GM19467 (cell line): ENCODE results near the gene OPRM1.

Experiments
- ATAC-seq: cut with Tn5 transposase; IDR thresholded peaks from one replicate; pipeline ENCODE4 v1.9.1; 2021; ENCODE audit warnings: mild to moderate bottlenecking, moderate library complexity; ENCODE audit not compliant: unreplicated experiment

Gene OPRM1

GRCh38 chr6:154268486-154268885 is 229.4 kb downstream of the OPRM1 start:
- ATAC-seq, result no peak

GRCh38 chr6:154274168-154274567 is 235.1 kb downstream of the OPRM1 start:
- ATAC-seq, result no peak

GRCh38 chr6:154276810-154277628 is 238.0 kb downstream of the OPRM1 start:
- ATAC-seq, result no peak

- no peak for ATAC-seq
These were observed 238.6 kb downstream of the OPRM1 start for GRCh38 chr6:154277629-154278017.

GRCh38 chr6:154280521-154280920 is 241.5 kb downstream of the OPRM1 start:
- ATAC-seq, result no peak

- no peak for ATAC-seq
These were observed 245.3 kb downstream of the OPRM1 start for GRCh38 chr6:154284313-154284853.

- ATAC-seq, result no peak
These were observed 246.8 kb downstream of the OPRM1 start for GRCh38 chr6:154285826-154286225.

- no peak for ATAC-seq
These were observed 250.9 kb downstream of the OPRM1 start for GRCh38 chr6:154289818-154290508.

GRCh38 chr6:154292066-154292465 is 253.0 kb downstream of the OPRM1 start:
- ATAC-seq, result no peak

GRCh38 chr6:154292855-154293519 is 253.9 kb downstream of the OPRM1 start:
- no peak for ATAC-seq

- no peak for ATAC-seq
These were observed 256.7 kb downstream of the OPRM1 start for GRCh38 chr6:154295733-154296132.
